Measurements from ENCODE around the gene SYPL1. TPM values are rescaled to one million over a fixed set of nuclear protein-coding genes. Genes with fewer than 3 reads are reported as not detected.

SYPL1 gene
- total RNA-seq, 1 donor = 40.6 TPM

GRCh38 chr7:106069471-106070200 lies 42.5 kb downstream of the SYPL1 start:
- Histone ChIP-seq H3K9me3 (ENCODE audit: low read depth, low read length) (no peaks in the 10 kb centered on the region), H3K4me3 (ENCODE audit: low read length) (no peak overlapping the region), H3K27me3 (ENCODE audit: insufficient read depth, low read length) (no peaks in the 10 kb centered on the region), H3K4me1 (ENCODE audit: insufficient read depth, low read length) (peaks cover 68% of the 10 kb centered on the region)

- H3K4me1 ChIP-seq (ENCODE audit: insufficient read depth, low read length) = peaks cover 67% of the 10 kb centered on the region
- H3K27me3 ChIP-seq (ENCODE audit: insufficient read depth, low read length) = no peaks in the 10 kb centered on the region
- H3K4me3 ChIP-seq (ENCODE audit: low read length) = no peak overlapping the region
- H3K9me3 ChIP-seq (ENCODE audit: low read depth, low read length) = no peaks in the 10 kb centered on the region
Measured at GRCh38 chr7:106068986-106069385, 43.1 kb downstream of the SYPL1 start.

DNA sequence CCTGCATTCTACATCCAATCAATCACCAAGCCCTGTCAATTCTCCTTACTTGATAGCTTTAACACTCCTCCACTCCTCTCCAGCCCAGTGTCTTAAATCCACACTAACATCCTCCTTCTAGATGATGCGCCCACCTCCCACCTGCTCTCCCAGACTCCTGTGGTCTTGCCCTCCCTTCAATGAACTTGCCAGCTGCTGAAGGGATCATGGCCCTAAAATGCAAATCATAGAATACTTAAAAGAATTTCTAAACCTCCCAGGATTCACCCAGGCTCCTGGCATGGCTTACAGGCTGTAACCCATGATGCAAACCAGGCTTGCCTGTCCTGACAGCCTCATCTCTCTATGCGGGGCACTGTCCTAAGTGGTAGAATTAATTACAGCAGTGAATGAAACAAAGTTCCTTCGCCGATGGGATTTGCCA lies 43.6 kb downstream of the SYPL1 start:
- no peaks in the 10 kb centered on the region for H3K27me3 ChIP-seq (ENCODE audit: insufficient read depth, low read length)
- H3K9me3 ChIP-seq (ENCODE audit: low read depth, low read length) = no peaks in the 10 kb centered on the region
- peaks cover 66% of the 10 kb centered on the region for H3K4me1 ChIP-seq (ENCODE audit: insufficient read depth, low read length)
- no peak overlapping the region for H3K4me3 ChIP-seq (ENCODE audit: low read length)

- H3K4me1 ChIP-seq (ENCODE audit: insufficient read depth, low read length) = peaks cover 66% of the 10 kb centered on the region
- no peaks in the 10 kb centered on the region for H3K27me3 ChIP-seq (ENCODE audit: insufficient read depth, low read length)
- H3K4me3 ChIP-seq (ENCODE audit: low read length) = no peak overlapping the region
- H3K9me3 ChIP-seq (ENCODE audit: low read depth, low read length) = no peaks in the 10 kb centered on the region
Measured at GRCh38 chr7:106067678-106068077, 44.4 kb downstream of the SYPL1 start.

GRCh38 chr7:106065575-106066500 lies 46.3 kb downstream of the SYPL1 start:
- peaks cover 64% of the 10 kb centered on the region for H3K4me1 ChIP-seq (ENCODE audit: insufficient read depth, low read length)
- H3K4me3 ChIP-seq (ENCODE audit: low read length) = no peak overlapping the region
- no peaks in the 10 kb centered on the region for H3K9me3 ChIP-seq (ENCODE audit: low read depth, low read length)
- H3K27me3 ChIP-seq (ENCODE audit: insufficient read depth, low read length) = no peaks in the 10 kb centered on the region

GRCh38 chr7:106064771-106065574 lies 47.1 kb downstream of the SYPL1 start:
- H3K4me1 ChIP-seq (ENCODE audit: insufficient read depth, low read length) = peaks cover 62% of the 10 kb centered on the region
- H3K9me3 ChIP-seq (ENCODE audit: low read depth, low read length) = no peaks in the 10 kb centered on the region
- H3K27me3 ChIP-seq (ENCODE audit: insufficient read depth, low read length) = no peaks in the 10 kb centered on the region
- H3K4me3 ChIP-seq (ENCODE audit: low read length) = no peak overlapping the region

GRCh38 chr7:106064316-106064715 lies 47.8 kb downstream of the SYPL1 start:
- no peaks in the 10 kb centered on the region for H3K27me3 ChIP-seq (ENCODE audit: insufficient read depth, low read length)
- peaks cover 60% of the 10 kb centered on the region for H3K4me1 ChIP-seq (ENCODE audit: insufficient read depth, low read length)
- no peaks in the 10 kb centered on the region for H3K9me3 ChIP-seq (ENCODE audit: low read depth, low read length)
- no peak overlapping the region for H3K4me3 ChIP-seq (ENCODE audit: low read length)

- Histone ChIP-seq H3K4me3 (ENCODE audit: low read length) (no peak overlapping the region), H3K9me3 (ENCODE audit: low read depth, low read length) (no peaks in the 10 kb centered on the region), H3K27me3 (ENCODE audit: insufficient read depth, low read length) (no peaks in the 10 kb centered on the region), H3K4me1 (ENCODE audit: insufficient read depth, low read length) (peaks cover 60% of the 10 kb centered on the region)
Measured at GRCh38 chr7:106063692-106064091, 48.4 kb downstream of the SYPL1 start.

- Histone ChIP-seq H3K4me1 (ENCODE audit: insufficient read depth, low read length) (peaks cover 60% of the 10 kb centered on the region), H3K9me3 (ENCODE audit: low read depth, low read length) (no peaks in the 10 kb centered on the region), H3K27me3 (ENCODE audit: insufficient read depth, low read length) (no peaks in the 10 kb centered on the region), H3K4me3 (ENCODE audit: low read length) (no peak overlapping the region)
Measured at GRCh38 chr7:106063024-106063423, 49.1 kb downstream of the SYPL1 start.

GRCh38 chr7:106062521-106062931 lies 49.6 kb downstream of the SYPL1 start:
- H3K4me3 ChIP-seq (ENCODE audit: low read length) = no peak overlapping the region
- H3K4me1 ChIP-seq (ENCODE audit: insufficient read depth, low read length) = peaks cover 61% of the 10 kb centered on the region
- H3K27me3 ChIP-seq (ENCODE audit: insufficient read depth, low read length) = no peaks in the 10 kb centered on the region
- H3K9me3 ChIP-seq (ENCODE audit: low read depth, low read length) = no peaks in the 10 kb centered on the region

DNA sequence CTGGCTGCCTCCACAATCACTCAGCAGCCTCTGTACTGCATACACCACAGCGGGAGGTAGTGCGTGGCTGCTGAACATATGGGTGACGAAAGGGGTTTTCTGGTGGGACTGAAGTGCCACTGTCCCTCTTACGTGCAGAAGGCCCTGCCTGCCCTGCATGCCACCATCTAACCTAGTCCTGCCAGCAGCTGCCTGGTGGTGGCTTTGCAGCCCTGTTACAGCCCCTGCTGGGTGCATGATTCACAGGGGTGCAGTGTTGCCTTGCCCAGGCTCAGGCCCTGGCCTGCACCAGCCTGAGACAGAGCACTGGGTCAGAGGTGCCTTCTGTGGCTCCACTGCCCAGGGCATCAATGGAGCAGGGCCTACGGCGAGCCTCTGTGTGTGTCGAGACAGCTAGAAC lies 50.1 kb downstream of the SYPL1 start:
- H3K27me3 ChIP-seq (ENCODE audit: insufficient read depth, low read length) = no peaks in the 10 kb centered on the region
- no peak overlapping the region for H3K4me3 ChIP-seq (ENCODE audit: low read length)
- no peaks in the 10 kb centered on the region for H3K9me3 ChIP-seq (ENCODE audit: low read depth, low read length)
- peaks cover 66% of the 10 kb centered on the region for H3K4me1 ChIP-seq (ENCODE audit: insufficient read depth, low read length)

- Histone ChIP-seq H3K4me3 (ENCODE audit: low read length) (no peak overlapping the region), H3K4me1 (ENCODE audit: insufficient read depth, low read length) (peaks cover 68% of the 10 kb centered on the region), H3K27me3 (ENCODE audit: insufficient read depth, low read length) (no peaks in the 10 kb centered on the region)
Measured at GRCh38 chr7:106061301-106061979, 50.7 kb downstream of the SYPL1 start.

GRCh38 chr7:106060394-106060920 lies 51.7 kb downstream of the SYPL1 start:
- H3K9me3 ChIP-seq (ENCODE audit: low read depth, low read length) = no peaks in the 10 kb centered on the region
- no peak overlapping the region for H3K4me3 ChIP-seq (ENCODE audit: low read length)
- no peaks in the 10 kb centered on the region for H3K27me3 ChIP-seq (ENCODE audit: insufficient read depth, low read length)
- H3K4me1 ChIP-seq (ENCODE audit: insufficient read depth, low read length) = peaks cover 68% of the 10 kb centered on the region

More at GRCh38 chr7:106061301-106061979, 50.7 kb downstream of the SYPL1 start:
- H3K9me3 ChIP-seq (ENCODE audit: low read depth, low read length) = no peaks in the 10 kb centered on the region

DNA sequence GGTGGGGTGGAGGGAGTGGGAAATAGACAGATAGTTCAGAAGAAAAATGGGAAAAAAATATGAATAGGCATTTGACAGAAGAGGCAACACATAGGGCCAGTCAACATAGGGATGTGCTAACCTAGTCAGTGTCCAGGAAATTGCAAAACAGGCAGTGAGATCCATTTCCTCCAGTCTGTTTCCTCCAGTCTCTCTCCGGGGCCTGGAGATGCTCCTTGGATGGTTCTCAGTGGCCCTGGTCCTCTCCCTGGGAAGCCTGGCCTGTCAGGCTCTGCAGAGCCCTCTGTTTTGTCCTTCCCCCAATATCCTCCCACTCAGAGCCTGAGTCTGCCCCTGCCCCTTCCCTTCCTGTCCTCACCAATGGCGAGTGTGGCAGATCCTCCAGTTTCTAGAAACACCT lies 52.6 kb downstream of the SYPL1 start:
- no peaks in the 10 kb centered on the region for H3K9me3 ChIP-seq (ENCODE audit: low read depth, low read length)
- H3K4me1 ChIP-seq (ENCODE audit: insufficient read depth, low read length) = peaks cover 65% of the 10 kb centered on the region

More for the DNA sequence above, 52.6 kb downstream of the SYPL1 start:
- H3K27me3 ChIP-seq (ENCODE audit: insufficient read depth, low read length) = no peaks in the 10 kb centered on the region
- H3K4me3 ChIP-seq (ENCODE audit: low read length) = no peak overlapping the region

All from mononuclear cell (primary cell).